ENCODE data around the gene HORMAD1. TPM values are rescaled to one million over a fixed set of nuclear protein-coding genes. Genes with fewer than 3 reads are reported as not detected.

HORMAD1 gene
- total RNA-seq, 2 experiments from 2014 or later = 0.89 TPM; not detected in 1

- DNase-seq (ENCODE audit: low spot score) = peak; percentile 98
- peaks cover 29% of the 10 kb centered on the region for H3K79me2 ChIP-seq (ENCODE audit: insufficient read depth, low read depth, low read length)
- H3K4me1 ChIP-seq (ENCODE audit: insufficient read depth, low read length, poor library complexity, severe bottlenecking) = peaks cover 19% of the 10 kb centered on the region
- H3K9me3 ChIP-seq (ENCODE audit: low read length) = no peaks in the 10 kb centered on the region
- POLR2A ChIA-PET = interaction anchor here (0.5 to 1.9 kb wide), 22 partner anchors 7 to 459 kb away, joined by 3 to 18 read pairs (median 3); partner anchors contain the start of genes CTSS, MCL1 and TNFAIP8L2
- peaks cover 25% of the 10 kb centered on the region for H3K36me3 ChIP-seq (ENCODE audit: insufficient read depth, low read length)
- intact Hi-C loops (cut with micrococcal nuclease; ENCODE audit: unreplicated experiment) = loop anchor here (2.0 kb wide), 1 partner anchor 136 kb away; no protein-coding TSS in a partner anchor
- H3K4me2 ChIP-seq (ENCODE audit: low read length) = peak within 1 kb of the TSS; percentile 92
- CTCF ChIA-PET (ENCODE audit: unreplicated experiment) = interaction anchor here (0.5 to 0.6 kb wide), 3 partner anchors 41 to 274 kb away, joined by 3 read pairs; no protein-coding TSS in a partner anchor
- H3K27ac ChIP-seq (ENCODE audit: low read depth, low read length, poor library complexity, severe bottlenecking) = peak within 1 kb of the TSS; percentile 27
- no TSS peak for BruUV-seq (replicated peaks)
- no peaks in the 10 kb centered on the region for H4K20me1 ChIP-seq (ENCODE audit: insufficient read depth, low read length)
- peak within 1 kb of the TSS; percentile 81 for H3K4me3 ChIP-seq (ENCODE audit: low read depth, low read length, poor library complexity, severe bottlenecking)
- TF ChIP-seq CTCF (conservative IDR thresholded peaks at IDR 0.05; ENCODE audit: low read length) (no peak), EZH2phosphoT487 (IDR thresholded peaks at IDR 0.05; ENCODE audit: borderline replicate concordance, low read depth, low read length) (no peak)
- H2AFZ ChIP-seq (ENCODE audit: low read length) = peak within 1 kb of the TSS; percentile 94
- H3K9me2 ChIP-seq (ENCODE audit: insufficient read depth, low read length) = no peaks in the 10 kb centered on the region
These were observed 23.4 kb downstream of the HORMAD1 start, which contains the start of gene GOLPH3L for GRCh38 chr1:150696995-150697927. Gene GOLPH3L, minus strand, starts transcription at chr1:150697154. Its CDS starts 2,316 bp downstream, at chr1:150694838.

- Histone ChIP-seq H3K4me2 (ENCODE audit: low read length) (peak overlapping the region; percentile 82), H3K9me3 (ENCODE audit: low read length) (no peaks in the 10 kb centered on the region), H4K20me1 (ENCODE audit: insufficient read depth, low read length) (no peaks in the 10 kb centered on the region), H3K4me3 (ENCODE audit: low read depth, low read length, poor library complexity, severe bottlenecking) (peak overlapping the region; percentile 81), H3K9me2 (ENCODE audit: insufficient read depth, low read length) (no peaks in the 10 kb centered on the region), H3K79me2 (ENCODE audit: insufficient read depth, low read depth, low read length) (peaks cover 29% of the 10 kb centered on the region), H3K27ac (ENCODE audit: low read depth, low read length, poor library complexity, severe bottlenecking) (peak overlapping the region; percentile 27), H3K36me3 (ENCODE audit: insufficient read depth, low read length) (peaks cover 32% of the 10 kb centered on the region), H3K4me1 (ENCODE audit: insufficient read depth, low read length, poor library complexity, severe bottlenecking) (peaks cover 19% of the 10 kb centered on the region), H2AFZ (ENCODE audit: low read length) (peak overlapping the region; percentile 77; the same call in 1 of the 2 replicates)
- CTCF ChIA-PET (ENCODE audit: unreplicated experiment) = interaction anchor here (0.5 to 0.6 kb wide), 2 partner anchors 42 to 87 kb away, joined by 3 read pairs; no protein-coding TSS in a partner anchor
- no TSS peak for BruUV-seq (replicated peaks)
- TF ChIP-seq EZH2phosphoT487 (IDR thresholded peaks at IDR 0.05; ENCODE audit: borderline replicate concordance, low read depth, low read length) = no peak
- TF ChIP-seq CTCF (conservative IDR thresholded peaks at IDR 0.05; ENCODE audit: low read length) = no peak
- POLR2A ChIA-PET = interaction anchor here (0.8 to 1.9 kb wide), 13 partner anchors 9 to 460 kb away, joined by 3 to 18 read pairs (median 4); partner anchors contain the start of genes CTSS, MCL1 and TNFAIP8L2
- intact Hi-C loops (cut with micrococcal nuclease; ENCODE audit: unreplicated experiment) = loop anchor here (2.0 kb wide), 1 partner anchor 136 kb away; no protein-coding TSS in a partner anchor
- DNase-seq (ENCODE audit: low spot score) = no peak
These were observed 24.1 kb downstream of the HORMAD1 start for GRCh38 chr1:150696590-150696989.

All from OCI-LY7 (cell line).